NK-92 treated with Interleukin-12 subunit alpha and Interleukin-12 subunit beta, amount 100 ng/mL, for 24 hours (cell line): ENCODE measurements around the gene TTLL4.

Experiments used
- DNase-seq: peaks from one replicate; lab custom pipeline; 2025; lab: John Stamatoyannopoulos, UW

Gene TTLL4

DNA sequence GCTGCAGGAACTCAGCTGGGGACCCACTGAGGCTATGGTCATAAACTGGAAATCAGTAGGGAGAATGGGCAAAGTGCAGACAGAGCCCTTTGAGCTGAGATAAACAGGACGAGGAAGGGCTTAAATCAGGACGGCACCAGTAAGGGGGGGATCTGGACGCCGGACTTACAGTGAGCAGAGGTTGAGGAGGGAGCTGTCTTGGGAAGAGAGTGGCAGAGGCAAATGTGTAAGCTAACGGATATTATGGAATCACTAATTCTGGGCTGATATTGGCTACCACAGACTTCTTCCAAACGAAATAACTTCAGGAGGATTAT lies 71.9 kb downstream of the TTLL4 start:
- no peak for DNase-seq

GRCh38 chr2:218783688-218784087 lies 73.1 kb downstream of the TTLL4 start:
- DNase-seq, result no peak

DNA sequence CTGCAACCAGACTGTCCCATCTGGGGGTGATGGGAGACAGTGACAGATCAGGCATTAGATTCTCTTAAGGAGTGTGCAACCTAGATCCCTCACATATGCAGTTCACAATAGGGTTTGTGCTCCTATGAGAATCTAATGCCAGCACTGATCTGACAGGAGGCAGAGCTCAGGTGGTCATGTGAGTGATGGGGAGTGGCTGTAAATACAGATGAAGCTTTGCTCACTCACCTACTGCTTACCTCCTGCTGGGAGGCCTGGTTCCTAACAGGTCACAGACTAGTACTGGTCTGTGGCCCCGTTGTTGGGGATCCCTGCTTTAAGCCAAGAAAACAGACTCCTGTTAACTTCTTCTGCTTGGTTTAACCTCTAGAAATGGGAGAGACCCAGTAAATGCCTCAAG lies 74.5 kb downstream of the TTLL4 start:
- DNase-seq, result no peak

DNA sequence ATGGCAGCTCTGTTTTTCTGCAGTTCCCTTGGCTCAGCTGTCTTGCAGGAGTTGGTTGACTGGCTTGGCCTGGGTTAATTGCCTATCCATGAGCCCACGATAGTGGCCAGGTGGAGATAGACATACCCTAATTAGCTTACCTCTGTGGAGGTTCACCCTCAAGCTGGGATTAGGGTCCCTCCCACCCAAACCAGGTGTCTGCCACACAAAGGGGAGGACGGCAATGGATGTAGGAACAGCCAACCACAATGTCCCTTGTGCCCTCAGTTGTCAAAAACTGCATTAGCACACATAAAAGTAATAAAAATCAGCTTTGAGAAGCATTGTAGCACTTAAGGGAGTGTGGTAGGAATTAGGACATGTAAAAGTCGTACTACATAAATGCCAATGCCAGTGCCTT lies 75.5 kb downstream of the TTLL4 start:
- DNase-seq, result no peak

DNA sequence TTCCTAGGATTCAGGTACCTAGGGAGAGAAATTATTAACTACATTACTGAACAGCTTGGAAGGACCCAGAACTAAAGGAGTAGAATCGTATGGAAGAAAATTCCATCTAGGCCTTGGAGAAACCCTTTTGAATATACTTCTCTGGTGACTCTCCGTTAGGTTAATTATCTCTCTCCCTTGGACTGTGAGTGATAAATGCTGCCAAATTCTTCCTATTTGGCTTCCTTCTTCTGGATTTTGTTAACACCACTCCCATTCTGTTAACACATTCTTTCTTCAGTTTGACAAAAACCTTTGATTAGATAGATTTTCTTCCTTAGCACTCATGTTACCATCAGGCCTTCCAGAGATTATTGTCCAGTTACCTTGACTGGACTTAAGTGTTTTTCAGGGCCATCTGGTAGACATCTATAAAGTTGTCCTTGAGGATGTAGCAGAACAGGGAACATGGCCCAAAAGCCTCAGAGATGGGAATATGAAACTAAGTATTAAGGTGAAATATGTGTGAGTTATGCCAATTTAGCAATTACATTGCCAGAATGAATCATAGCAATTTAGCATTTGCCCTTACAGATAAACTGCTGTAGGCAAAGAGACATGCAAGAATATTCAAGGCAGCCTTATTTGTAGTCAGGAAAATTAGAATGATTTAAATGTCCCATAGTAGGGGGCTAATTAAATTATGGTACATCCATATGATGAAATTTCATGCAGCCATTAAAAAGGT lies 78.1 kb downstream of the TTLL4 start:
- no peak for DNase-seq

GRCh38 chr2:218792433-218792832 lies 81.8 kb downstream of the TTLL4 start:
- DNase-seq, result no peak

GRCh38 chr2:218796691-218797090 lies 86.1 kb downstream of the TTLL4 start:
- DNase-seq, result no peak

DNA sequence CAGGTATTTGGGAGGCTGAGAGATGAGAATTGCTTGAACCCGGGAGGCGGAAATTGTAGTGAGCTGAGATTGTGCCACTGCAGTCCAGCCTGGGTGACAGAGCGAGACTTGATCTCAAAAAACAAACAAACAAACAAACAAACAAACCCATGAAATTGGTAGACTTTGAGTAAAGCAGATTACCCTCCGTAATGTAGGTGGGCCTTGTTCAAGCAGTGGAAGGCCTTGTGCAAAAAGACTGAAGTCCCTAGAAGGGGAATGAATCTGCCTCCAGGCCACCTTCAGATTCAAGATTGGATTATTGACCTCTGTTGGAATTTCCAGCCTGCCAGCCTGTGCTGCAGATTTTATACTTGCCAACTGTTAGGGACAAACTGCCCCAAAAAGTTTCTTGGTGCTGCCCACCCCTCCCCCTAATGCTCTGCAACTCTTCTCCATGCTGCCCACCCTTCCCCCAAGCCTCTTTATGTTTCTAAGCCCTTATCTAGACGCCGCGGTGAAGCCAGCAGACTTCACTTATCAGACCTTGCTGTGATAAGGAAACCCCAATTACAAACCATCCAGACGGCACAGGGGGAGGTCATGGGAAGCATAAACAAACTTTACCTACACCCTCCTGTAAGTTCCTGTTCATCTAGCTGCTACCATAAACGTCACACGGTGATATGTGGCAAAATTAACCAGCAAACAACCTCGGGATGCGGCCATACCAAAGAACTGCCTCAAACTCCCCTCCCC lies 88.3 kb downstream of the TTLL4 start:
- no peak for DNase-seq

DNA sequence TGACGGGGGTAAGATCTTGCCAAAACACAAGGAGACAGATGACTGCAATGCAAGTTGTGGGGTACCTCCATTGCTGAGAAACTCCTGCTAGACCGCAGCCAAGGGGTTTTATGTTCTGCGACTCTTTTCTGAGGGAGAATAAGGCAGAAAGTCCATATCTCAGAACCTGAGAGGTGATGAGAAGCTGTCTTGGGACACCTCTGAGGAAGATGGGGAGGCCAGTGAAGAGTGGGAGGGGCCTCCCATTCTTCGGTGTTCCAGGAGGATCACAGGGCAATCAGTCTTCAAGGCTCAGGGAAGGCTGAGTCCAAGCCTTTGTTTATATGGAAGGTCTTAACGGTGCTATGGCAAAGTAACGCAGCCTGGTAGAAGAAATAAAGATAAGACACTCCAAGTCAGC lies 89.4 kb downstream of the TTLL4 start:
- DNase-seq, result no peak

DNA sequence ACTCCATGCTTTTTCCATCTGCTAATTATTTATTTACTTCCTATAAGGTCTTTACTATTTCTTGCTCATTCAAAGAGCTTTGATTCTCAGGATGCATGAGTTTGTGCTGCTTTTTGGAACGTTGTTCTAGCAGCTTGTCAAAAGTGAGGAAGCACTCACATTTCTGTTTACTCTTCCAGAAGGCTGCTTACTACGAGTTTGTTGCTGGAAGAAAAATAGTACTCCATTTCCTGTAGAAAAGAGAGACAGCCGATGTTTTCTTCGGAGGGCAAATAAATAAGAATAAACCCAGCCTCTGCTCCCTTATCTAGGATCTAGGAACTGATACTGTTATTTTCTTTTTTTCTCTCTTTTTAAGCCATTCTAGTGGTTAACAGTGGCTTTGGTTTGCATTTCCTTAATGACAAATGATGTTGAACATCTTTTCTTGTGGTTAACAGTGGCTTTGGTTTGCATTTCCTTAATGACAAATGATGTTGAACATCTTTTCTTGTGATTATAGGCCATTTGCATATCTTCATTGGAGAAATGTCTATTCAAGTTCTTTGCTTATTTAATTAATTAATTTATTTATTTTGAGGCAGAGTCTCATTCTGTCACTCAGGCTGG lies 91.9 kb downstream of the TTLL4 start:
- DNase-seq, result no peak

GRCh38 chr2:218804817-218805216 lies 94.2 kb downstream of the TTLL4 start:
- no peak for DNase-seq
